ENCODE measurements around the gene HMGN5. TPM values are rescaled to one million over a fixed set of nuclear protein-coding genes. Genes with fewer than 3 reads are reported as not detected.

The HMGN5 gene
- total RNA-seq, 3 donors from 2014 or later = 4.0 to 5.8 (median 4.1) TPM

DNA sequence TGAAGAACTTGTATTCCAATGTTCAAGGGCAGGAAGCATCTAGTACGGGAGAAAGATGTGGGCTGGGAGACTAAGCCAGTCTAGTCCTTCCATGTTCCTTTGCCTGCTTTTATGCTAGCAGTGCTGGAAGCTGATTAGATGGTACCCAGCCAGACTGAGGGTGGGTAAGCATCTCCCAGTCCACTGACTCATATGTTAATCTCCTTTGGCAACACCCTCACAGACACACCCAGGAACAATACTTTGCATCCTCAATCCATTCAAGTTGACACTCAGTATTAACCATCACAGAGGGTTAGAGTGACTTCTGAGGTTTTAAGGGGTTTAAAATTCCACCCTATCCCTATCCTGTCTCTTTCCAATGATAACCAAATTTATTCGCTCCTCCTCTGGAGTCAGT lies 6.5 kb downstream of the HMGN5 start:
- TF ChIP-seq, protein P1, sequence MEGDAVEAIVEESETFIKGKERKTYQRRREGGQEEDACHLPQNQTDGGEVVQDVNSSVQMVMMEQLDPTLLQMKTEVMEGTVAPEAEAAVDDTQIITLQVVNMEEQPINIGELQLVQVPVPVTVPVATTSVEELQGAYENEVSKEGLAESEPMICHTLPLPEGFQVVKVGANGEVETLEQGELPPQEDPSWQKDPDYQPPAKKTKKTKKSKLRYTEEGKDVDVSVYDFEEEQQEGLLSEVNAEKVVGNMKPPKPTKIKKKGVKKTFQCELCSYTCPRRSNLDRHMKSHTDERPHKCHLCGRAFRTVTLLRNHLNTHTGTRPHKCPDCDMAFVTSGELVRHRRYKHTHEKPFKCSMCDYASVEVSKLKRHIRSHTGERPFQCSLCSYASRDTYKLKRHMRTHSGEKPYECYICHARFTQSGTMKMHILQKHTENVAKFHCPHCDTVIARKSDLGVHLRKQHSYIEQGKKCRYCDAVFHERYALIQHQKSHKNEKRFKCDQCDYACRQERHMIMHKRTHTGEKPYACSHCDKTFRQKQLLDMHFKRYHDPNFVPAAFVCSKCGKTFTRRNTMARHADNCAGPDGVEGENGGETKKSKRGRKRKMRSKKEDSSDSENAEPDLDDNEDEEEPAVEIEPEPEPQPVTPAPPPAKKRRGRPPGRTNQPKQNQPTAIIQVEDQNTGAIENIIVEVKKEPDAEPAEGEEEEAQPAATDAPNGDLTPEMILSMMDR (IDR thresholded peaks at IDR 0.05) = no peak
- ATAC-seq (no peak), DNase-seq (no peak)
- H3K9me3 ChIP-seq = no peaks in the 10 kb centered on the region
- no peaks in the 10 kb centered on the region for H3K4me1 ChIP-seq (ENCODE audit: low read depth)
- H3K36me3 ChIP-seq (ENCODE audit: low read depth) = no peaks in the 10 kb centered on the region
- intact Hi-C loops (cut with DNase I, micrococcal nuclease) = no loop called here
- H3K4me3 ChIP-seq = no peak overlapping the region

DNA sequence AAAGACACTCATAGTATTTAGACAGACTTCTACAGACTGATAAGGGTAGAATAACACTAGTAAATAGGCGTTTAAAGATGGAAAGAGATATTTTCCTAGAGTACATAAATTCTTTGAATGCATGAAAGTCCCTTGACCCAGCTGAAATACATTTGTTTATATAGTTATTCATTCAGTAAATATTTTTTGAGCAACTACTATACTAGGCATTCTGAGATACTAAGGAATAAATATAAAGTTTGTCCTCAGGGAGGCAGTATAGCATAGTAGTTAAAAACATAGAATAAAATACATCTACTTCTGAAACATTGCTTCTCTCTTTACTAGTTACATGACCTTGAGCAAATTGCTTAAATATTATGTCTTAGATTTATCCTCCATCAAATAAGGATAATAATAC lies 27.4 kb downstream of the HMGN5 start:
- Histone ChIP-seq H3K4me3 (no peak overlapping the region), H3K9me3 (no peaks in the 10 kb centered on the region), H3K4me1 (ENCODE audit: low read depth) (no peaks in the 10 kb centered on the region), H3K36me3 (ENCODE audit: low read depth) (no peaks in the 10 kb centered on the region)
- DNase-seq (no peak), ATAC-seq (peak; percentile 33)
- intact Hi-C loops (cut with DNase I, micrococcal nuclease) = no loop called here
- TF ChIP-seq, protein P1 (IDR thresholded peaks at IDR 0.05) = no peak

DNA sequence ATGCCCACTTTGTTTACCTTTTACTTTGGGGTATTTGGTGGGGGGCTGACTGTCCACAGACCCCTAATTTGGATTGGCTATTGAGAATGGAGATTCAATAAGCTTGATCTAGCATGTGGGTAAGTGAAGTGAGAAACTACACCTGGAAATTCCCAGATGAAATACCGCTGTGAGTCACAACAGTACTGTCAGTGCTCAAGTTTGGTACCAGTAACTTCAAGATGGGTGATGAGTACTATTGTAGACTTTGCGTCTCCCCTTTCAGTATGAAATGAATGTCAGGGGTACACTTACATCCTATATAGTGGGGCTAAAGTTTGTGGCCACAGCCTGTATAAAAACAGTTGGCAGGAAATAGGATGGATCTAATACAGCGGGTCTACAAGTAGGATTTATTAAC lies 33.3 kb downstream of the HMGN5 start:
- ATAC-seq (no peak), DNase-seq (no peak)
- Histone ChIP-seq H3K36me3 (ENCODE audit: low read depth) (no peaks in the 10 kb centered on the region), H3K4me3 (no peak overlapping the region), H3K4me1 (ENCODE audit: low read depth) (no peaks in the 10 kb centered on the region), H3K9me3 (no peaks in the 10 kb centered on the region)
- TF ChIP-seq, protein P1 (IDR thresholded peaks at IDR 0.05) = no peak
- intact Hi-C loops (cut with DNase I, micrococcal nuclease) = no loop called here

DNA sequence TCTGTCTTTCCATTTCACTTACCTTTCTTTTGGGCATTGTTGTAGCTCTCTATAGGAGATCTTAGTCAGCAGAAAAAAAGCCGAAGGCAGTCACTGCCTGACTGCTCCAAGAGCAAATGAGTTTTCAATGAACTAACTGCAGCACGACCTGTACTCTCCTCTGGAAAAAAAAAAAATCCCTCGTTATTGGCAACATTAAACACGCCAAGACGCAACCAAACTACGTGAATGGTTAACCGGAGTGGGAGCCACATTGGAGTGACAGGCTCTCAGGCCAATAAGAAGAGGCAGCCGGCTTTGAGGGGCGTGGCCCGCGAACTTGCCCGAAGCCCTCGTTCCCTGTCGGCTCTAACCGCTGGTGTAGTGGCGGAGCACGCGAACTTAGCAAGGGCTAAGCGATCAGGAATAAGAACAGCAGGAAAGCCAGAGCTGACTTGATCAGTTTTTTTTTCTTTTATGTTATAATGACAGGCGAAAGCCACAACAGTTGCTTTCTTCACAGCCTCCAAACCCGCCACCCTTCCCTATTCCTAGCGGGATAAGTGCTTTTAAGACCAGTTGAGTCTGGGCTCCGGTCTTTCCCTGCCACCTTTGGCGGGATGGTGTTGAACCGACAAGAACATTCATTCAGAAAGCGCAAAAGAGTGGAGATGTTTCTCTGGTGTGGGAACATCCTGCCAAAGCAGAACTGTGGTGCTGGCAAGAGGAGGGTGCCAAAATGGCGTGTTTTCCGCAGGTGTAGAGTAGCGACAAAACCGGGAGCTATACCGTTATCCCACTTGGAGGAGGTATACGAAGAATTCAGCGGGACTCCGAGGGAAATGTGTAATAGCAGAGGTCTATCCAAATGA lies 80.0 kb downstream of the HMGN5 start:
- DNase-seq (peak; percentile 91 to 93 (median 93)), ATAC-seq (peak; percentile 98)

DNA sequence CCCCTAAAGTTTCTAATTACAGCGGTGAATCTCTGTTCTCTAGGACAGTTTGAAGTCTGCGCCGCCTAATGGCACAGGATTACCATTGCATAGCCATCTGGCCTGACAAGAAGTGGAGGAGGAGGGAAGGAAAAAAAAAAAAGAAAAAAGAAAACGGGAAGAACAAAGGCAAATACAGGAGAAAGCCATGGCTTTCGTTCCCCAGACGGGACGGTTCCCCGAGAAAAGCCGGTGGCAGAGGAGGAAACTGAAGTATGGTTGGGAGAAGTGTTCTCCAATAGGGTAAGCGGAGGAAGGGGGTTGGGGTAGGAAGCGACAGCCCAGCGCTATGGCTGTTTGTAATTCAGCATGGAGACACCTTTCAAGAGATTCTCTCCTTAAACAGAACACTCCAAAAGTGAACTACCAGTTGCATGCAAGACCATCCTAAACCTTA lies 80.8 kb downstream of the HMGN5 start:
- intact Hi-C loops (cut with DNase I, micrococcal nuclease) = no loop called here
- H3K4me1 ChIP-seq (ENCODE audit: low read depth) = no peaks in the 10 kb centered on the region

More for the DNA sequence above, 80.0 kb downstream of the HMGN5 start:
- TF ChIP-seq, protein P1 (IDR thresholded peaks at IDR 0.05) = no peak
- Histone ChIP-seq H3K4me3 (no peak overlapping the region), H3K9me3 (no peaks in the 10 kb centered on the region), H3K4me1 (ENCODE audit: low read depth) (no peaks in the 10 kb centered on the region), H3K36me3 (ENCODE audit: low read depth) (no peaks in the 10 kb centered on the region)
- intact Hi-C loops (cut with DNase I, micrococcal nuclease) = no loop called here

More for the DNA sequence above, 80.8 kb downstream of the HMGN5 start:
- Histone ChIP-seq H3K9me3 (no peaks in the 10 kb centered on the region), H3K36me3 (ENCODE audit: low read depth) (no peaks in the 10 kb centered on the region), H3K4me3 (no peak overlapping the region)
- TF ChIP-seq, protein P1 (IDR thresholded peaks at IDR 0.05) = no peak
- peak; percentile 77 for ATAC-seq
- peak in 2 of 3 donors; percentile 41 to 50 for DNase-seq

Data from mucosa of descending colon (tissue), 3 donors.